HEK293 (cell line): ENCODE results near the gene NAT16.

Experiments used
- BCL11B ChIP-seq: fragments of 450-650 bp; formaldehyde crosslinking; IDR thresholded peaks from 2 replicates; pipeline ENCODE4 v1.5.1; 2016; ENCODE audit warnings: low read depth, missing biosample characterization, missing genetic modification characterization
- HIC1 ChIP-seq: fragments of 450-650 bp; formaldehyde crosslinking; IDR thresholded peaks from 2 replicates; pipeline ENCODE4 v1.5.1; 2016; ENCODE audit warnings: missing biosample characterization, missing genetic modification characterization
- KLF16 ChIP-seq: fragments of 450-650 bp; formaldehyde crosslinking; IDR thresholded peaks from 2 replicates; pipeline ENCODE4 v1.5.1; 2017; ENCODE audit warnings: missing biosample characterization, missing genetic modification characterization
- KLF17 ChIP-seq: fragments of 450-650 bp; formaldehyde crosslinking; IDR thresholded peaks from 2 replicates; pipeline ENCODE4 v1.5.1; 2016; ENCODE audit warnings: missing biosample characterization, missing genetic modification characterization
- SP2 ChIP-seq: fragments of 450-650 bp; formaldehyde crosslinking; IDR thresholded peaks from 2 replicates; pipeline ENCODE4 v1.5.1; 2016; ENCODE audit warnings: missing biosample characterization, missing genetic modification characterization
- SP3 ChIP-seq: fragments of 450-650 bp; formaldehyde crosslinking; IDR thresholded peaks from 2 replicates; pipeline ENCODE4 v1.5.1; 2016; ENCODE audit warnings: missing biosample characterization, missing genetic modification characterization
- YY1 ChIP-seq: fragments of 450-650 bp; formaldehyde crosslinking; IDR thresholded peaks from 2 replicates; pipeline ENCODE4 v1.5.1; 2018; ENCODE audit warnings: missing biosample characterization, missing genetic modification characterization
- YY2 ChIP-seq: fragments of 450-650 bp; formaldehyde crosslinking; IDR thresholded peaks from 2 replicates; pipeline ENCODE4 v1.5.1; 2016; ENCODE audit warnings: missing biosample characterization, missing genetic modification characterization
- ZBTB10 ChIP-seq: fragments of 450-650 bp; formaldehyde crosslinking; IDR thresholded peaks from 2 replicates; pipeline ENCODE4 v1.5.1; 2016; ENCODE audit warnings: missing biosample characterization, missing genetic modification characterization
- ZBTB48 ChIP-seq: fragments of 450-650 bp; formaldehyde crosslinking; IDR thresholded peaks from 2 replicates; pipeline ENCODE4 v1.5.1; 2016; ENCODE audit warnings: missing biosample characterization, missing genetic modification characterization
- ZEB2 ChIP-seq: fragments of 450-650 bp; formaldehyde crosslinking; IDR thresholded peaks from 2 replicates; pipeline ENCODE4 v1.5.1; 2016; ENCODE audit warnings: missing biosample characterization, missing genetic modification characterization
- ZFP37 ChIP-seq: fragments of 450-650 bp; formaldehyde crosslinking; IDR thresholded peaks from 2 replicates; pipeline ENCODE4 v1.5.1; 2016; ENCODE audit warnings: missing biosample characterization, missing genetic modification characterization
- ZFP41 ChIP-seq: fragments of 450-650 bp; formaldehyde crosslinking; IDR thresholded peaks from 2 replicates; pipeline ENCODE4 v1.5.1; 2016; ENCODE audit warnings: missing biosample characterization, missing genetic modification characterization, borderline replicate concordance
- ZNF114 ChIP-seq: fragments of 450-650 bp; formaldehyde crosslinking; IDR thresholded peaks from 2 replicates; pipeline ENCODE4 v1.5.0; 2017; ENCODE audit warnings: missing biosample characterization, missing genetic modification characterization
- ZNF132 ChIP-seq: fragments of 450-650 bp; formaldehyde crosslinking; IDR thresholded peaks from 2 replicates; pipeline ENCODE4 v1.5.1; 2017; ENCODE audit warnings: missing biosample characterization, missing genetic modification characterization, borderline replicate concordance
- ZNF140 ChIP-seq: fragments of 450-650 bp; formaldehyde crosslinking; IDR thresholded peaks from 2 replicates; pipeline ENCODE4 v1.5.1; 2016; ENCODE audit warnings: missing biosample characterization, missing genetic modification characterization
- ZNF16 ChIP-seq: fragments of 450-650 bp; formaldehyde crosslinking; IDR thresholded peaks from 2 replicates; pipeline ENCODE4 v1.5.1; 2016; ENCODE audit warnings: low read depth, missing biosample characterization, missing genetic modification characterization
- ZNF169 ChIP-seq: fragments of 450-650 bp; formaldehyde crosslinking; IDR thresholded peaks from 2 replicates; pipeline ENCODE4 v1.5.1; 2016; ENCODE audit warnings: missing biosample characterization, missing genetic modification characterization
- ZNF560 ChIP-seq: fragments of 450-650 bp; formaldehyde crosslinking; IDR thresholded peaks from 2 replicates; pipeline ENCODE4 v1.5.1; 2017; ENCODE audit warnings: missing biosample characterization, missing genetic modification characterization, borderline replicate concordance
- ZNF561 ChIP-seq: fragments of 450-650 bp; IDR thresholded peaks from 2 replicates; pipeline ENCODE4 v1.5.1; 2018; ENCODE audit warnings: missing biosample characterization, missing genetic modification characterization, borderline replicate concordance
- ZNF585B ChIP-seq: fragments of 450-650 bp; formaldehyde crosslinking; IDR thresholded peaks from 2 replicates; pipeline ENCODE4 v1.5.1; 2016; ENCODE audit warnings: missing biosample characterization, missing genetic modification characterization
- ZNF704 ChIP-seq: fragments of 450-650 bp; formaldehyde crosslinking; IDR thresholded peaks from 2 replicates; pipeline ENCODE4 v1.5.1; 2016; ENCODE audit warnings: missing biosample characterization, missing genetic modification characterization
- ZNF747 ChIP-seq: fragments of 450-650 bp; formaldehyde crosslinking; IDR thresholded peaks from 2 replicates; pipeline ENCODE4 v1.5.1; 2016; ENCODE audit warnings: missing biosample characterization, missing genetic modification characterization
- ZNF830 ChIP-seq: fragments of 450-650 bp; IDR thresholded peaks from 2 replicates; pipeline ENCODE4 v1.5.0; 2018; ENCODE audit warnings: missing biosample characterization, missing genetic modification characterization, low read depth, mild to moderate bottlenecking, moderate library complexity
- TF ChIP-seq, protein P1 (sequence below): fragments of 450-650 bp; formaldehyde crosslinking; IDR thresholded peaks from 2 replicates; pipeline ENCODE4 v1.5.1; 2017; ENCODE audit warnings: missing biosample characterization, missing genetic modification characterization
- TF ChIP-seq, protein P2 (sequence below): fragments of 450-650 bp; formaldehyde crosslinking; IDR thresholded peaks from 2 replicates; pipeline ENCODE4 v1.5.1; 2017; ENCODE audit warnings: missing biosample characterization, missing genetic modification characterization
- TF ChIP-seq, protein P3 (sequence below): fragments of 450-650 bp; formaldehyde crosslinking; IDR thresholded peaks from 2 replicates; pipeline ENCODE4 v1.5.1; 2017; ENCODE audit warnings: missing biosample characterization, missing genetic modification characterization

The NAT16 gene

GRCh38 chr7:101166909-101167644, 13.0 kb downstream of the NAT16 start (continued):
- TF ChIP-seq HIC1 (tag by site-specific recombination) = peak; percentile 71
- TF ChIP-seq ZNF704 (tag by site-specific recombination) = no peak
- no peak for TF ChIP-seq ZNF585B (tag by site-specific recombination)
- TF ChIP-seq ZBTB48 = no peak; the same call in 1 of the 2 replicates
- TF ChIP-seq, protein P1, sequence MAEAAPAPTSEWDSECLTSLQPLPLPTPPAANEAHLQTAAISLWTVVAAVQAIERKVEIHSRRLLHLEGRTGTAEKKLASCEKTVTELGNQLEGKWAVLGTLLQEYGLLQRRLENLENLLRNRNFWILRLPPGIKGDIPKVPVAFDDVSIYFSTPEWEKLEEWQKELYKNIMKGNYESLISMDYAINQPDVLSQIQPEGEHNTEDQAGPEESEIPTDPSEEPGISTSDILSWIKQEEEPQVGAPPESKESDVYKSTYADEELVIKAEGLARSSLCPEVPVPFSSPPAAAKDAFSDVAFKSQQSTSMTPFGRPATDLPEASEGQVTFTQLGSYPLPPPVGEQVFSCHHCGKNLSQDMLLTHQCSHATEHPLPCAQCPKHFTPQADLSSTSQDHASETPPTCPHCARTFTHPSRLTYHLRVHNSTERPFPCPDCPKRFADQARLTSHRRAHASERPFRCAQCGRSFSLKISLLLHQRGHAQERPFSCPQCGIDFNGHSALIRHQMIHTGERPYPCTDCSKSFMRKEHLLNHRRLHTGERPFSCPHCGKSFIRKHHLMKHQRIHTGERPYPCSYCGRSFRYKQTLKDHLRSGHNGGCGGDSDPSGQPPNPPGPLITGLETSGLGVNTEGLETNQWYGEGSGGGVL = peak; percentile 89
- peak; percentile 41; the same call in 1 of the 2 replicates for TF ChIP-seq SP3
- no peak for TF ChIP-seq YY2 (tag by site-specific recombination)
- TF ChIP-seq YY1 (tag by site-specific recombination) = no peak
- TF ChIP-seq ZNF169 (tag by site-specific recombination) = no peak
- no peak for TF ChIP-seq ZNF114 (tag by site-specific recombination)
- no peak for TF ChIP-seq KLF16 (tag by site-specific recombination)
- TF ChIP-seq, protein P2, sequence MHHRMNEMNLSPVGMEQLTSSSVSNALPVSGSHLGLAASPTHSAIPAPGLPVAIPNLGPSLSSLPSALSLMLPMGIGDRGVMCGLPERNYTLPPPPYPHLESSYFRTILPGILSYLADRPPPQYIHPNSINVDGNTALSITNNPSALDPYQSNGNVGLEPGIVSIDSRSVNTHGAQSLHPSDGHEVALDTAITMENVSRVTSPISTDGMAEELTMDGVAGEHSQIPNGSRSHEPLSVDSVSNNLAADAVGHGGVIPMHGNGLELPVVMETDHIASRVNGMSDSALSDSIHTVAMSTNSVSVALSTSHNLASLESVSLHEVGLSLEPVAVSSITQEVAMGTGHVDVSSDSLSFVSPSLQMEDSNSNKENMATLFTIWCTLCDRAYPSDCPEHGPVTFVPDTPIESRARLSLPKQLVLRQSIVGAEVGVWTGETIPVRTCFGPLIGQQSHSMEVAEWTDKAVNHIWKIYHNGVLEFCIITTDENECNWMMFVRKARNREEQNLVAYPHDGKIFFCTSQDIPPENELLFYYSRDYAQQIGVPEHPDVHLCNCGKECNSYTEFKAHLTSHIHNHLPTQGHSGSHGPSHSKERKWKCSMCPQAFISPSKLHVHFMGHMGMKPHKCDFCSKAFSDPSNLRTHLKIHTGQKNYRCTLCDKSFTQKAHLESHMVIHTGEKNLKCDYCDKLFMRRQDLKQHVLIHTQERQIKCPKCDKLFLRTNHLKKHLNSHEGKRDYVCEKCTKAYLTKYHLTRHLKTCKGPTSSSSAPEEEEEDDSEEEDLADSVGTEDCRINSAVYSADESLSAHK (tag by site-specific recombination) = no peak
- peak; percentile 66 for TF ChIP-seq ZBTB10 (tag by site-specific recombination)
- TF ChIP-seq SP2 (tag by site-specific recombination) = peak; percentile 34
- TF ChIP-seq ZFP37 = 0 out of 2 replicates have a peak, but pooled peaks have one; percentile 38
- TF ChIP-seq ZFP41 = no peak
- no peak for TF ChIP-seq ZNF561
- no peak for TF ChIP-seq ZNF560 (tag by site-specific recombination)
- peak; percentile 64 for TF ChIP-seq ZNF16 (tag by site-specific recombination)
- no peak for TF ChIP-seq ZNF140 (tag by site-specific recombination)
- TF ChIP-seq ZNF132 (tag by site-specific recombination) = no peak
- TF ChIP-seq, protein P3, sequence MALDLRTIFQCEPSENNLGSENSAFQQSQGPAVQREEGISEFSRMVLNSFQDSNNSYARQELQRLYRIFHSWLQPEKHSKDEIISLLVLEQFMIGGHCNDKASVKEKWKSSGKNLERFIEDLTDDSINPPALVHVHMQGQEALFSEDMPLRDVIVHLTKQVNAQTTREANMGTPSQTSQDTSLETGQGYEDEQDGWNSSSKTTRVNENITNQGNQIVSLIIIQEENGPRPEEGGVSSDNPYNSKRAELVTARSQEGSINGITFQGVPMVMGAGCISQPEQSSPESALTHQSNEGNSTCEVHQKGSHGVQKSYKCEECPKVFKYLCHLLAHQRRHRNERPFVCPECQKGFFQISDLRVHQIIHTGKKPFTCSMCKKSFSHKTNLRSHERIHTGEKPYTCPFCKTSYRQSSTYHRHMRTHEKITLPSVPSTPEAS = no peak
- peak; percentile 48 for TF ChIP-seq KLF17 (tag by site-specific recombination)
- TF ChIP-seq BCL11B (tag by site-specific recombination) = no peak
- no peak for TF ChIP-seq ZNF830 (tag by site-specific recombination)
- TF ChIP-seq ZEB2 (tag by site-specific recombination) = no peak; the same call in 1 of the 2 replicates
- TF ChIP-seq ZNF747 (tag by site-specific recombination) = no peak
